OCI-LY1 (cell line): ENCODE measurements around the gene SPATA21.
"Not testable (repeated sequence)": the region's sequence is repeated elsewhere in the genome, so short reads cannot be mapped to it uniquely, and the experiment has no call there.

Experiments used
- H2AFZ ChIP-seq: fragments of 200-600 bp; sonication (generic), shearing (Covaris generic); 2 replicates; pipeline ENCODE4 v1.6.0; 2014; ENCODE audit warnings: antibody characterized with exemption, mild to moderate bottlenecking, low read length
- H3F3A ChIP-seq: fragments of 200-600 bp; sonication (generic), shearing (Covaris generic); 2 replicates; pipeline ENCODE4 v1.6.0; 2014; ENCODE audit warnings: mild to moderate bottlenecking, antibody characterized with exemption, low read length, moderate library complexity; ENCODE audit not compliant: insufficient read depth
- H3K27ac ChIP-seq: fragments of 200-600 bp; sonication (generic); 2 replicates; pipeline ENCODE4 v1.5.1; 2014; ENCODE audit warnings: low read length, mixed run types, mild to moderate bottlenecking, low read depth; ENCODE audit not compliant: poor library complexity, severe bottlenecking
- H3K27me3 ChIP-seq: fragments of 200-600 bp; sonication (generic); 2 replicates; pipeline ENCODE4 v1.6.0; 2014; ENCODE audit warnings: antibody characterized with exemption, mild to moderate bottlenecking, low read length, moderate library complexity; ENCODE audit not compliant: insufficient read depth
- H3K36me3 ChIP-seq: fragments of 200-600 bp; sonication (generic); 2 replicates; pipeline ENCODE4 v1.6.1; 2014; ENCODE audit warnings: mild to moderate bottlenecking, antibody characterized with exemption, low read length, moderate library complexity, mixed read lengths; ENCODE audit not compliant: insufficient read depth
- H3K4me1 ChIP-seq: fragments of 200-600 bp; sonication (generic); 2 replicates; pipeline ENCODE4 v1.5.1; 2014; ENCODE audit warnings: mild to moderate bottlenecking, low read length, moderate library complexity; ENCODE audit not compliant: insufficient read depth, severe bottlenecking
- H3K4me2 ChIP-seq: fragments of 200-600 bp; sonication (generic), shearing (Covaris generic); 2 replicates; pipeline ENCODE4 v1.6.1; 2014; ENCODE audit warnings: low read length
- H3K4me3 ChIP-seq: fragments of 200-600 bp; sonication (generic); 2 replicates; pipeline ENCODE4 v1.5.1; 2014; ENCODE audit warnings: low read length, low read depth, mild to moderate bottlenecking, mixed read lengths; ENCODE audit not compliant: poor library complexity, severe bottlenecking
- H3K79me2 ChIP-seq: fragments of 200-600 bp; shearing (Covaris generic); 2 replicates; pipeline ENCODE4 v1.6.1; 2016; ENCODE audit warnings: mixed run types, low read length, mixed read lengths; ENCODE audit not compliant: insufficient read depth
- H3K9ac ChIP-seq: fragments of 200-600 bp; sonication (generic), shearing (Covaris generic); 2 replicates; pipeline ENCODE4 v1.6.1; 2014; ENCODE audit warnings: mild to moderate bottlenecking, low read length, mixed read lengths
- H3K9me2 ChIP-seq: fragments of 200-600 bp; sonication (generic), shearing (Covaris generic); 2 replicates; pipeline ENCODE4 v1.6.1; 2014; ENCODE audit warnings: low read depth, mild to moderate bottlenecking, low read length, mixed read lengths
- H3K9me3 ChIP-seq: fragments of 200-600 bp; shearing (Covaris generic); 2 replicates; pipeline ENCODE4 v1.6.1; 2014; ENCODE audit warnings: low read length, mixed read lengths
- H4K20me1 ChIP-seq: fragments of 200-600 bp; sonication (generic), shearing (Covaris generic); 2 replicates; pipeline ENCODE4 v1.6.0; 2016; ENCODE audit warnings: mild to moderate bottlenecking, low read length; ENCODE audit not compliant: insufficient read depth
- CTCF ChIP-seq: fragments of 200-600 bp; sonication (generic), shearing (Covaris generic); IDR thresholded peaks from 2 replicates; pipeline ENCODE4 v1.5.1; 2017; ENCODE audit warnings: mild to moderate bottlenecking, antibody characterized with exemption, low read length, moderate library complexity, mixed read lengths
- EZH2 ChIP-seq: fragments of 200-600 bp; sonication (generic), shearing (Covaris generic); IDR thresholded peaks from 2 replicates; pipeline ENCODE4 v1.8.0; 2017; ENCODE audit warnings: borderline replicate concordance, mixed run types, mild to moderate bottlenecking, antibody characterized with exemption, low read length, moderate library complexity, mixed read lengths

SPATA21 gene

GRCh38 chr1:16459352-16459925 lies 22.2 kb upstream of the SPATA21 start:
- no peaks in the 10 kb centered on the region for H3F3A ChIP-seq
- no peak overlapping the region for H3K4me2 ChIP-seq
- H3K4me3 ChIP-seq = no peak overlapping the region
- peaks cover 63% of the 10 kb centered on the region for H3K36me3 ChIP-seq
- TF ChIP-seq CTCF = no peak
- no peak for TF ChIP-seq EZH2
- no peaks in the 10 kb centered on the region for H4K20me1 ChIP-seq
- no peaks in the 10 kb centered on the region for H3K4me1 ChIP-seq
- H3K9me3 ChIP-seq = no peaks in the 10 kb centered on the region
- no peak overlapping the region for H3K9ac ChIP-seq
- no peak overlapping the region for H3K27ac ChIP-seq
- H2AFZ ChIP-seq = no peak overlapping the region
- H3K27me3 ChIP-seq = no peaks in the 10 kb centered on the region
- H3K9me2 ChIP-seq = no peaks in the 10 kb centered on the region
- no peaks in the 10 kb centered on the region for H3K79me2 ChIP-seq

- peaks cover 63% of the 10 kb centered on the region for H3K36me3 ChIP-seq
- H3K27me3 ChIP-seq = no peaks in the 10 kb centered on the region
- H3F3A ChIP-seq = no peaks in the 10 kb centered on the region
- no peaks in the 10 kb centered on the region for H3K79me2 ChIP-seq
- TF ChIP-seq CTCF = no peak
- no peak for TF ChIP-seq EZH2
- H3K4me3 ChIP-seq = no peak overlapping the region
- no peaks in the 10 kb centered on the region for H3K9me3 ChIP-seq
- H3K4me1 ChIP-seq = no peaks in the 10 kb centered on the region
- H2AFZ ChIP-seq = no peak overlapping the region
- no peaks in the 10 kb centered on the region for H4K20me1 ChIP-seq
- no peaks in the 10 kb centered on the region for H3K9me2 ChIP-seq
- H3K9ac ChIP-seq = no peak overlapping the region
- no peak overlapping the region for H3K27ac ChIP-seq
- H3K4me2 ChIP-seq = no peak overlapping the region
These were observed 21.6 kb upstream of the SPATA21 start for GRCh38 chr1:16458831-16459230.

- H3F3A ChIP-seq, H4K20me1 ChIP-seq, H3K4me3 ChIP-seq, H3K9ac ChIP-seq, H3K4me2 ChIP-seq, H3K27ac ChIP-seq, H2AFZ ChIP-seq, H3K27me3 ChIP-seq, H3K4me1 ChIP-seq, H3K9me2 ChIP-seq, H3K79me2 ChIP-seq, H3K9me3 ChIP-seq: not testable (repeated sequence)
- H3K36me3 ChIP-seq = peaks cover 77% of the 10 kb centered on the region
These were observed 18.9 kb upstream of the SPATA21 start for GRCh38 chr1:16456151-16456550.

- not testable (repeated sequence) for H3K4me3 ChIP-seq, H3K4me2 ChIP-seq, H3K9me3 ChIP-seq, H4K20me1 ChIP-seq, H3K4me1 ChIP-seq, H3K27ac ChIP-seq, H3K9ac ChIP-seq, H3K79me2 ChIP-seq, H3K27me3 ChIP-seq, H3F3A ChIP-seq, H2AFZ ChIP-seq, H3K9me2 ChIP-seq
- H3K36me3 ChIP-seq = peaks cover 83% of the 10 kb centered on the region
These were observed 17.7 kb upstream of the SPATA21 start for GRCh38 chr1:16454909-16455308.
